Inferior parietal cortex (tissue), 1 donor: ENCODE measurements around the gene GLRA3.

Source experiments
- DNase-seq: peaks from one replicate; pipeline ENCODE4 v3.0.0-alpha.2; 2016; ENCODE audit errors: extremely low spot score

GLRA3 gene

DNA sequence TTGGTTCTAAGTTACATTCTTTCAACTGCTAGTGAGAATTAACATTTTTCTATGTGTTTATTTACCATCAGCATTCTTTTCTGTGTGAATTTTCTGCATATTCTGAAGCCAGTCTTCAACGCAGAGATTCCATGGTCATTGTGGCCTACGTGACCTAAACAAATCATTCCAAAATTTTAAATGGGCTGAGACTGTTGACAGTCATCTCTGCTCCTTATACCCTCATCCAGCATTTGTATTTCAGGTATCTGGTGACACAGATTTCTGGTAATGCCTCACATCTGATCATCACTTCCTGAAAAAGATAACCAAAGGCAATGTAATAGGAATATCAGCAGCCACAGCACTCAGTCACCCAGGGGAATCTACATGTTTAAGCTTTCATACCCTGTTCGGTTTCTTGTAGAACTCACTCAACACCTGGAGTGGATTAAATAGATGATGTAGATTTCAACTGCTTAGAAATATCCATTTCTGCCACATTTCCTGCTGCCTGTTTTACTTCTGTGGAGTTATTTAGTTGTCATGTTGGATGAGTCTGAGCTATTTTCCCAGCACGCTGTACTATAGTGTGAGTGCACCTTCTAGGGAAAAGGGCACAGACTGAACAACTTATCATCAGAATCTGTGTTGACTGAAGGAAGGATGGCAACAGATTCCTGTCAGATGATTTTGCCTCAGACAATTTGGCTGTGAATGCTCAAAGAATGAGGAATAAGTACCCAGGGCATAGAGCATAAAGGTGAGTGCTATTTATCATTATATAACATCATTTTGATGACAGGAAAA, 233.7 kb downstream of the GLRA3 start:
- no peak for DNase-seq

DNA sequence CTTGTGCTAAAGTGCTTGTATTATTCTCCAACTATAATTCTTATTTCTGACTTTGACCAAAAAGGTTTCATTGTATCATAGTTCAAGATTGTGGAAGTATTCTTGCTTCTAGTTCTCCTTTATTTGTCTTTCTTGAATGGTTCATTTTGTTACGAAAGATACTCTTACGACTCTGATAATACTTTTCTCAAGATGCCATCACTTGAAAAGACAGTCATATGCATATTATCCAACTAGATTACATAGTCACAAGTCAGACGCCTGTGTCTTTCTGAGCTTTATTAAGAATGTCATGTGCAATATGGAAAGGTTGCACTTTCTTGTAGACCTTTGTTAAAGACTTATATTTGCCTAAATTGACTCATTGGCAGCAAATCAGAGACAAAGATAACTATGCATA, 235.3 kb downstream of the GLRA3 start:
- no peak for DNase-seq

- DNase-seq, result no peak
Measured at GRCh38 chr4:174592985-174593335, 236.1 kb downstream of the GLRA3 start.

GRCh38 chr4:174592256-174592984, 236.6 kb downstream of the GLRA3 start:
- no peak for DNase-seq

- no peak for DNase-seq
Measured at GRCh38 chr4:174591243-174592021, 237.6 kb downstream of the GLRA3 start.

GRCh38 chr4:174590336-174590735, 238.7 kb downstream of the GLRA3 start:
- DNase-seq, result no peak
